Measurements from ENCODE around the gene FKBP1A. TPM values are rescaled to one million over a fixed set of nuclear protein-coding genes. Genes with fewer than 3 reads are reported as not detected.
A peak's percentile ranks its signal among the peaks of the same experiment; 100 is the strongest.
"Not testable (repeated sequence)": the region's sequence is repeated elsewhere in the genome, so short reads cannot be mapped to it uniquely, and the experiment has no call there.

Gene FKBP1A
- total and polyA plus RNA-seq, 2 experiments from 2014 or later = 99.5 to 161 TPM

- no peaks in the 10 kb centered on the region for H3K79me2 ChIP-seq
- 70% methylated on average over 3 of the region's 3 CpGs for WGBS (ENCODE audit: low lambda C conversion rate, missing lambda C conversion rate)
Observed at GRCh38 chr20:1401451-1401907, 8.6 kb upstream of the FKBP1A start.

GRCh38 chr20:1399678-1400366, 7.0 kb upstream of the FKBP1A start:
- not testable (repeated sequence) for H3K79me2 ChIP-seq; H3K9me2 ChIP-seq (replicated peaks; ENCODE audit: insufficient read depth); H3K4me3 ChIP-seq; H3K36me3 ChIP-seq (replicated peaks; ENCODE audit: insufficient read depth, low read depth); H3K9me3 ChIP-seq (ENCODE audit: low read depth); H4K20me1 ChIP-seq (ENCODE audit: insufficient read depth, poor library complexity, severe bottlenecking); H2AFZ ChIP-seq
- H3K4me2 ChIP-seq = peak overlapping the region; percentile 51
- H3K27me3 ChIP-seq = peaks cover 14% of the 10 kb centered on the region
- H3K4me1 ChIP-seq (ENCODE audit: insufficient read depth) = peaks cover 28% of the 10 kb centered on the region
- H3K27ac ChIP-seq = peak overlapping the region; percentile 88
- DNase-seq (ENCODE audit: low spot score) = peak; percentile 59
- WGBS (ENCODE audit: low lambda C conversion rate, missing lambda C conversion rate) = 22% methylated on average over 8 of the region's 8 CpGs

More at GRCh38 chr20:1401451-1401907, 8.6 kb upstream of the FKBP1A start:
- peaks cover 2% of the 10 kb centered on the region for H3K27me3 ChIP-seq
- TF ChIP-seq CTCF (IDR thresholded peaks at IDR 0.05; ENCODE audit: poor library complexity) (no peak), EZH2 (IDR thresholded peaks at IDR 0.05; ENCODE audit: borderline replicate concordance) (no peak), EZH2phosphoT487 (IDR thresholded peaks at IDR 0.05; ENCODE audit: low read depth, severe bottlenecking, unreplicated experiment) (no peak)
- H4K20me1 ChIP-seq (ENCODE audit: insufficient read depth, poor library complexity, severe bottlenecking) = no peaks in the 10 kb centered on the region
- H3K9me2 ChIP-seq (replicated peaks; ENCODE audit: insufficient read depth) = no peaks in the 10 kb centered on the region
- H3K27ac ChIP-seq = peak overlapping the region; percentile 88
- H2AFZ ChIP-seq = no peak overlapping the region
- H3K4me3 ChIP-seq = no peak overlapping the region
- H3K4me1 ChIP-seq (ENCODE audit: insufficient read depth) = peaks cover 28% of the 10 kb centered on the region
- no peaks in the 10 kb centered on the region for H3K36me3 ChIP-seq (replicated peaks; ENCODE audit: insufficient read depth, low read depth)
- H3K4me2 ChIP-seq = peak overlapping the region; percentile 3
- DNase-seq (ENCODE audit: low spot score) = no peak
- H3K9me3 ChIP-seq (ENCODE audit: low read depth) = no peaks in the 10 kb centered on the region

- H3K4me3 ChIP-seq; H3K9me2 ChIP-seq (replicated peaks; ENCODE audit: insufficient read depth); H3K9me3 ChIP-seq (ENCODE audit: low read depth); H4K20me1 ChIP-seq (ENCODE audit: insufficient read depth, poor library complexity, severe bottlenecking); H3K36me3 ChIP-seq (replicated peaks; ENCODE audit: insufficient read depth, low read depth); H3K79me2 ChIP-seq; H2AFZ ChIP-seq: not testable (repeated sequence)
- DNase-seq (ENCODE audit: low spot score) = peak; percentile 63
- WGBS (ENCODE audit: low lambda C conversion rate, missing lambda C conversion rate) = 51% methylated on average over 7 of the region's 7 CpGs
- peak overlapping the region; percentile 88 for H3K27ac ChIP-seq
- peaks cover 28% of the 10 kb centered on the region for H3K4me1 ChIP-seq (ENCODE audit: insufficient read depth)
- peaks cover 14% of the 10 kb centered on the region for H3K27me3 ChIP-seq
- peak; percentile 29 for TF ChIP-seq CTCF (IDR thresholded peaks at IDR 0.05; ENCODE audit: poor library complexity)
- peak overlapping the region; percentile 8 for H3K4me2 ChIP-seq
Observed at GRCh38 chr20:1398185-1398584, 5.3 kb upstream of the FKBP1A start.

GRCh38 chr20:1397710-1398109, 4.9 kb upstream of the FKBP1A start:
- peaks cover 28% of the 10 kb centered on the region for H3K4me1 ChIP-seq (ENCODE audit: insufficient read depth)
- DNase-seq (ENCODE audit: low spot score) = no peak
- no peaks in the 10 kb centered on the region for H3K79me2 ChIP-seq
- H3K27me3 ChIP-seq = peaks cover 14% of the 10 kb centered on the region
- WGBS (ENCODE audit: low lambda C conversion rate, missing lambda C conversion rate) = 83% methylated on average over 4 of the region's 4 CpGs
- H3K36me3 ChIP-seq (replicated peaks; ENCODE audit: insufficient read depth, low read depth) = no peaks in the 10 kb centered on the region
- H4K20me1 ChIP-seq (ENCODE audit: insufficient read depth, poor library complexity, severe bottlenecking) = no peaks in the 10 kb centered on the region
- H3K9me2 ChIP-seq (replicated peaks; ENCODE audit: insufficient read depth) = no peaks in the 10 kb centered on the region
- no peak overlapping the region for H3K4me2 ChIP-seq
- no peak overlapping the region for H2AFZ ChIP-seq
- TF ChIP-seq CTCF (IDR thresholded peaks at IDR 0.05; ENCODE audit: poor library complexity) (peak; percentile 6), EZH2 (IDR thresholded peaks at IDR 0.05; ENCODE audit: borderline replicate concordance) (no peak)
- H3K9me3 ChIP-seq (ENCODE audit: low read depth) = no peaks in the 10 kb centered on the region
- H3K27ac ChIP-seq = peak overlapping the region; percentile 29
- no peak overlapping the region for H3K4me3 ChIP-seq

Data from hepatocyte (in vitro differentiated cells).